Kidney epithelial cell (primary cell): Measurements from ENCODE around the gene ARFGAP1. TPM values are rescaled to one million over a fixed set of nuclear protein-coding genes. Genes with fewer than 3 reads are reported as not detected.

ENCODE experiments used
- DNase-seq: peaks from one replicate; pipeline ENCODE4 v3.0.0-alpha.2; 2010; ENCODE audit warnings: low read depth
- H3K27me3 ChIP-seq: 2 replicates; pipeline ENCODE4 v1.6.0; 2011; ENCODE audit warnings: low read length; ENCODE audit not compliant: control insufficient read depth, insufficient read depth
- H3K36me3 ChIP-seq: 2 replicates; pipeline ENCODE4 v1.5.1; 2011; ENCODE audit warnings: low read length; ENCODE audit not compliant: control insufficient read depth, insufficient read depth
- H3K4me3 ChIP-seq: 2 replicates; pipeline ENCODE4 v1.5.1; 2011; ENCODE audit warnings: low read depth, mild to moderate bottlenecking, control low read depth, low read length
- CTCF ChIP-seq: IDR thresholded peaks from 2 replicates; pipeline ENCODE4 v1.5.1; 2011; ENCODE audit warnings: mild to moderate bottlenecking, moderate library complexity, low read length, control low read depth, inconsistent platforms; ENCODE audit not compliant: insufficient read depth, poor library complexity, severe bottlenecking
- total RNA-seq: library from RNA; depleted of rRNA; stranded (reverse); fragments of >200 nt; gene quantifications from 2 replicates; pipeline ENCODE4 v1.2.3, GENCODE V29; 2015

Gene ARFGAP1
- total RNA-seq, 1 donor from 2014 or later: 109 TPM

- H3K4me3 ChIP-seq: no peak overlapping the region
- peaks cover 15% of the 10 kb centered on the region for H3K27me3 ChIP-seq
- no peaks in the 10 kb centered on the region for H3K36me3 ChIP-seq
- no peak for TF ChIP-seq CTCF
- DNase-seq: no peak
Measured at GRCh38 chr20:63321148-63321831, 48.7 kb downstream of the ARFGAP1 start.

GRCh38 chr20:63322146-63322932 is 49.7 kb downstream of the ARFGAP1 start:
- no peak for TF ChIP-seq CTCF
- peaks cover 15% of the 10 kb centered on the region for H3K27me3 ChIP-seq
- no peak for DNase-seq

GRCh38 chr20:63322933-63323273 is 50.3 kb downstream of the ARFGAP1 start:
- no peaks in the 10 kb centered on the region for H3K36me3 ChIP-seq
- H3K4me3 ChIP-seq: no peak overlapping the region
- H3K27me3 ChIP-seq: peaks cover 16% of the 10 kb centered on the region
- DNase-seq: no peak
- no peak for TF ChIP-seq CTCF

More at GRCh38 chr20:63322146-63322932, 49.7 kb downstream of the ARFGAP1 start:
- H3K4me3 ChIP-seq: no peak overlapping the region
- no peaks in the 10 kb centered on the region for H3K36me3 ChIP-seq

GRCh38 chr20:63323357-63323981 is 50.9 kb downstream of the ARFGAP1 start:
- DNase-seq: no peak
- Histone ChIP-seq H3K27me3 (peaks cover 18% of the 10 kb centered on the region), H3K4me3 (no peak overlapping the region), H3K36me3 (no peaks in the 10 kb centered on the region)
- no peak for TF ChIP-seq CTCF

- H3K36me3 ChIP-seq: no peaks in the 10 kb centered on the region
- no peak for TF ChIP-seq CTCF
- H3K27me3 ChIP-seq: peaks cover 18% of the 10 kb centered on the region
- H3K4me3 ChIP-seq: no peak overlapping the region
- DNase-seq: no peak
Measured at GRCh38 chr20:63325021-63325471, 52.4 kb downstream of the ARFGAP1 start.
